Esophagus (tissue), 2 donors: ENCODE results near the gene AOPEP. TPM values are rescaled to one million over a fixed set of nuclear protein-coding genes. Genes with fewer than 3 reads are reported as not detected.

Experiments
- H3K27ac ChIP-seq, 2 donors: one replicate each; pipeline ENCODE4 v1.5.1; 2013; ENCODE audit warnings: low read depth in 2 of 2, mild to moderate bottlenecking in 2 of 2, inconsistent platforms in 1 of 2, low read length in 1 of 2, moderate library complexity in 1 of 2
- H3K27me3 ChIP-seq, 2 donors: one replicate each; pipeline ENCODE4 v1.6.1; 2013; ENCODE audit warnings: low read length in 2 of 2, control low read depth in 1 of 2, mild to moderate bottlenecking in 1 of 2; ENCODE audit not compliant: insufficient read depth in 2 of 2, control insufficient read depth in 1 of 2
- H3K36me3 ChIP-seq, 2 donors: one replicate each; pipeline ENCODE4 v1.6.1; 2013; ENCODE audit warnings: low read length in 1 of 2; ENCODE audit not compliant: control insufficient read depth in 2 of 2, insufficient read depth in 2 of 2
- H3K4me1 ChIP-seq, 2 donors: one replicate each; pipeline ENCODE4 v1.6.1; 2013; ENCODE audit warnings: low read length in 1 of 2; ENCODE audit not compliant: control insufficient read depth in 2 of 2, insufficient read depth in 2 of 2
- H3K4me3 ChIP-seq, 2 donors: one replicate each; pipeline ENCODE4 v1.5.1; 2013; ENCODE audit warnings: low read length in 2 of 2, mild to moderate bottlenecking in 2 of 2, low read depth in 1 of 2, moderate library complexity in 1 of 2
- H3K9me3 ChIP-seq, 2 donors: one replicate each; pipeline ENCODE4 v1.6.1; 2013; ENCODE audit warnings: mild to moderate bottlenecking in 2 of 2, low read depth in 1 of 2, low read length in 1 of 2, moderate library complexity in 1 of 2; ENCODE audit not compliant: control insufficient read depth in 2 of 2, insufficient read depth in 1 of 2
- WGBS, 2 donors: extraction: QIAGEN DNeasy Blood & Tissue Kit; methylation state at CpG; one replicate each; pipeline ENCODE4 v1.1.7; 2013; 5-methylcytosine and 5-hydroxymethylcytosine counted together
- polyA plus RNA-seq, 2 donors: library from polyadenylated mRNA; stranded (reverse); fragments of 200-250 nt; gene quantifications; one replicate each; pipeline ENCODE4 v1.2.3, GENCODE V29; 2013
- donor health status: healthy with polysubstance abuse.
- donor health status: Bipolar disorder and iron deficiency.

The AOPEP gene
- polyA plus RNA-seq, 2 donors, result 99.6 to 111 TPM

DNA sequence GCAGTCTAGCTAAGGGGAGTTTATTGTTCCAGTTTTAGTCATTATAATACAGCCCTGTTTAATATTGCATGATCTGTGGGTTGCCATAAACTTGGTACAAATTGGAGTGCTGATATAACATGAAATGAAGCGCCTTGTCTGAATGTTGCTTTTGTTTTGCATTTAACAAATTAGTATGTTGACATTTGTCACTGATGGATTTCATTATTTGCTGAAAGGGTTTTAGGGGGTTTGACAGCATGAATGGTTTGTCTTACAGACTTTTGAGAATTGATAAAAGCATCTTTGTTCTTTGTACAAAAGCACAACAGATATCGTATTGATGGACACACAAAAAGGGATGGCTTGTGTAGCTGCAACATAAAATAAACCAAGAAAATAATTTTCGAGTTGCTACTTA, 178.3 kb downstream of the AOPEP start:
- Histone ChIP-seq H3K4me1 (no peaks in the 10 kb centered on the region), H3K36me3 (no peaks in the 10 kb centered on the region), H3K27me3 (no peaks in the 10 kb centered on the region), H3K27ac (no peak overlapping the region), H3K9me3 (no peaks in the 10 kb centered on the region), H3K4me3 (no peak overlapping the region)
- WGBS, 2 donors, result 93 to 94% methylated on average over 3 of the region's 3 CpGs

GRCh38 chr9:94905606-94906005, 179.1 kb downstream of the AOPEP start:
- peaks cover 0 to 3% of the 10 kb centered on the region in 2 donors for H3K4me1 ChIP-seq
- H3K9me3 ChIP-seq, result no peaks in the 10 kb centered on the region
- WGBS, 2 donors, result 95 to 97% methylated on average over 2 of the region's 2 CpGs
- no peaks in the 10 kb centered on the region for H3K27me3 ChIP-seq
- no peak overlapping the region for H3K27ac ChIP-seq
- no peaks in the 10 kb centered on the region for H3K36me3 ChIP-seq
- H3K4me3 ChIP-seq, result no peak overlapping the region

DNA sequence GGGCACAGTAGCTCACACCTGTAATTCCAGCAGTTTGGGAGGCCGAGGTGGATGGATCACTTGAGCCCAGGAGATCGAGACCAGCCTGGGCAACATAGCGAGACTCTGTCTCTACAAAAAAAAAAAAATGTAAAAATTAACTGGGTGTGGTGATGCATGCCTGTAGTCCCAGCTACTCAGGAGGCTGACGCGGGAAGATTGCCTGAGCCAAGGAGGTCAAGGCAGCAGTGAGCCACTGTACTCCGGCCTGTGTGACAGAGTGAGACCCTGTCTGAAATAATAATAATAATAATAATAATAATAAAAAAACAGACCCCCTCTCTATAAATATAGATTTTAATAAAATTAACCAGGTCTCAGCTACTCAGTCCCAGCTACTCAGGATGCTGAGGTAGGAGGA, 179.7 kb downstream of the AOPEP start:
- no peak overlapping the region for H3K4me3 ChIP-seq
- no peaks in the 10 kb centered on the region for H3K36me3 ChIP-seq
- peaks cover 0 to 3% of the 10 kb centered on the region in 2 donors for H3K4me1 ChIP-seq
- no peaks in the 10 kb centered on the region for H3K9me3 ChIP-seq
- H3K27me3 ChIP-seq, result no peaks in the 10 kb centered on the region
- H3K27ac ChIP-seq, result no peak overlapping the region
- 94% methylated on average over 6 of the region's 6 CpGs for whole genome bisulfite sequencing, 2 donors

GRCh38 chr9:94906713-94907112, 180.2 kb downstream of the AOPEP start:
- Histone ChIP-seq H3K4me3 (no peak overlapping the region), H3K36me3 (no peaks in the 10 kb centered on the region), H3K27me3 (no peaks in the 10 kb centered on the region), H3K27ac (no peak overlapping the region), H3K4me1 (peaks cover 0 to 3% of the 10 kb centered on the region in 2 donors), H3K9me3 (no peaks in the 10 kb centered on the region)
- WGBS, 2 donors, result 73 to 81% methylated on average over 3 of the region's 3 CpGs

- H3K27me3 ChIP-seq, result no peaks in the 10 kb centered on the region
- H3K36me3 ChIP-seq, result no peaks in the 10 kb centered on the region
- no peaks in the 10 kb centered on the region for H3K9me3 ChIP-seq
- peaks cover 0 to 3% of the 10 kb centered on the region in 2 donors for H3K4me1 ChIP-seq
- WGBS, 2 donors, result 70 to 75% methylated on average over 8 of the region's 8 CpGs
- H3K4me3 ChIP-seq, result no peak overlapping the region
- H3K27ac ChIP-seq, result peak overlapping the region; percentile 53 to 65
These were observed 180.9 kb downstream of the AOPEP start for GRCh38 chr9:94907264-94907936.

GRCh38 chr9:94908011-94908563, 181.6 kb downstream of the AOPEP start:
- Histone ChIP-seq H3K9me3 (no peaks in the 10 kb centered on the region), H3K27me3 (no peaks in the 10 kb centered on the region), H3K36me3 (no peaks in the 10 kb centered on the region), H3K27ac (peak overlapping the region; percentile 53 to 60), H3K4me1 (peaks cover 0 to 6% of the 10 kb centered on the region in 2 donors), H3K4me3 (no peak overlapping the region)
- 64 to 74% methylated on average over 9 of the region's 9 CpGs for WGBS, 2 donors

GRCh38 chr9:94908583-94909249, 182.2 kb downstream of the AOPEP start:
- Histone ChIP-seq H3K4me3 (no peak overlapping the region), H3K9me3 (no peaks in the 10 kb centered on the region), H3K27me3 (no peaks in the 10 kb centered on the region), H3K4me1 (peaks cover 0 to 6% of the 10 kb centered on the region in 2 donors), H3K27ac (peak overlapping the region; percentile 38 to 60), H3K36me3 (no peaks in the 10 kb centered on the region)
- WGBS, 2 donors, result 62 to 71% methylated on average over 9 of the region's 9 CpGs

- peak overlapping the region; percentile 21 to 73 for H3K27ac ChIP-seq
- 67 to 69% methylated on average over 12 of the region's 12 CpGs for WGBS, 2 donors
- H3K36me3 ChIP-seq, result no peaks in the 10 kb centered on the region
- H3K9me3 ChIP-seq, result no peaks in the 10 kb centered on the region
- H3K4me3 ChIP-seq, result no peak overlapping the region
- H3K27me3 ChIP-seq, result no peaks in the 10 kb centered on the region
- peaks cover 0 to 6% of the 10 kb centered on the region in 2 donors for H3K4me1 ChIP-seq
These were observed 182.9 kb downstream of the AOPEP start for GRCh38 chr9:94909250-94909894.

GRCh38 chr9:94909965-94910730, 183.6 kb downstream of the AOPEP start:
- Histone ChIP-seq H3K9me3 (no peaks in the 10 kb centered on the region), H3K27me3 (no peaks in the 10 kb centered on the region), H3K27ac (peak overlapping the region; percentile 14 to 73), H3K4me1 (peaks cover under 1 to 6% of the 10 kb centered on the region in 2 donors), H3K4me3 (no peak overlapping the region), H3K36me3 (no peaks in the 10 kb centered on the region)
- WGBS, 2 donors, result 94 to 95% methylated on average over 20 of the region's 20 CpGs
